ENCODE results near the gene RSF1. TPM values are rescaled to one million over a fixed set of nuclear protein-coding genes. Genes with fewer than 3 reads are reported as not detected.

Gene RSF1
- total RNA-seq, 4 donors from 2014 or later, result 42.6 to 58.6 (median 49.4) TPM

DNA sequence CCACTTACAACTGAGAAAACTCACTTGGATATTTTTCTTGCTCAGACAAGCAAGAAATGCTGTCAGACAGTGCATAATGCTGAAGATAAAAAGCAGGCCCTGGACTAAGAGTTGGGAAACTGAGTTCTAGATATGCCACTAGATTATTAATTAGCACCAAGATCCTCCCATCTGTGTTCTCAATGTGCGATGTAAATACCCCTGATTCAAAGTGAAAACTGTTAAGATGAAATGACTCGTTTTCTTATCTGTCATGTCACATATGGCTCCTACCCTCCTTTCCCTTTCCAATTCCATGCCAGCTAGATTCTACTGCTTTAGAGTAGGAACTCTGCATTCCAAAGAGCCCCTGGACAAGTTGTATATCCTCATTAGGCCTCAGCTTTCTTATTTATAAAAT lies 94.0 kb downstream of the RSF1 start:
- TF ChIP-seq, protein P1, sequence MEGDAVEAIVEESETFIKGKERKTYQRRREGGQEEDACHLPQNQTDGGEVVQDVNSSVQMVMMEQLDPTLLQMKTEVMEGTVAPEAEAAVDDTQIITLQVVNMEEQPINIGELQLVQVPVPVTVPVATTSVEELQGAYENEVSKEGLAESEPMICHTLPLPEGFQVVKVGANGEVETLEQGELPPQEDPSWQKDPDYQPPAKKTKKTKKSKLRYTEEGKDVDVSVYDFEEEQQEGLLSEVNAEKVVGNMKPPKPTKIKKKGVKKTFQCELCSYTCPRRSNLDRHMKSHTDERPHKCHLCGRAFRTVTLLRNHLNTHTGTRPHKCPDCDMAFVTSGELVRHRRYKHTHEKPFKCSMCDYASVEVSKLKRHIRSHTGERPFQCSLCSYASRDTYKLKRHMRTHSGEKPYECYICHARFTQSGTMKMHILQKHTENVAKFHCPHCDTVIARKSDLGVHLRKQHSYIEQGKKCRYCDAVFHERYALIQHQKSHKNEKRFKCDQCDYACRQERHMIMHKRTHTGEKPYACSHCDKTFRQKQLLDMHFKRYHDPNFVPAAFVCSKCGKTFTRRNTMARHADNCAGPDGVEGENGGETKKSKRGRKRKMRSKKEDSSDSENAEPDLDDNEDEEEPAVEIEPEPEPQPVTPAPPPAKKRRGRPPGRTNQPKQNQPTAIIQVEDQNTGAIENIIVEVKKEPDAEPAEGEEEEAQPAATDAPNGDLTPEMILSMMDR (IDR thresholded peaks at IDR 0.05; ENCODE audit: low read depth), result no peak

DNA sequence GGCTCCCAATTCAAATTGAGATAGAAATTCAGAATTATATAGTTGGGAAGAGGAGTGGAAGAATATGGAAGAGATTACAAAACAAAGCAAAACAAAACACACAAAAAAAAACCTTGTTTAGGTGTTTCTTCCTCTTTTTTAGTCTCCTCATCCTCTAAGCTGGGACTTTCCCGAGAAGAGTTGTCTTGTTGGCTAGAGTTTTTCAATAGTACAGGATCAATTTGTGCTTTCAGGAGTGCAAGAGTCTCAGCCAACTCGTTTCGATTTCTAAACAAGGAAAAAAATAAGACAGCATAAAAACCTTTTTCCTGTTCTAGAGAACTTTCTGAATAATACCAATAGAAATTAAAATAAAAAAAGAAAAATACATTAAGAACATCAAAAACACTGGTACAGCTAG lies 95.1 kb downstream of the RSF1 start:
- TF ChIP-seq, protein P1 (IDR thresholded peaks at IDR 0.05; ENCODE audit: low read depth), result no peak

DNA sequence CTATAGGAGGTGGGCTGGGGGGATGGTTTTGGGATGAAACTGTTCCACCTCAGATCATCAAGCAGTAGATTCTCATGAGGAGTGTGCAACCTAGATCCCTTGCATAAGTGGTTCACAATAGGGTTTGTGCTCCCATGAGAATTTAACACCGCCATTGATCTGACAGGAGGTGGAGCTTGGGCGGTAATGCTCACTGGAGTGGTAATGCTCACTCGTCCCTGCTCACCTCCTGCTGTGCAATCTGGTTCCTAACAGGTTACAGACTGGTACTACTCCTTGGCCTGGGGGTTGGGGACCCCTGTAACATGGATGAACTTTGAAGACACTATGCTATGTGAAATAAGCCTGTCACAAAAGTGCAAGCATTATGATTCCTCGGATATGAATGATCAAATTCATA lies 95.9 kb downstream of the RSF1 start:
- TF ChIP-seq, protein P1 (IDR thresholded peaks at IDR 0.05; ENCODE audit: low read depth), result no peak

DNA sequence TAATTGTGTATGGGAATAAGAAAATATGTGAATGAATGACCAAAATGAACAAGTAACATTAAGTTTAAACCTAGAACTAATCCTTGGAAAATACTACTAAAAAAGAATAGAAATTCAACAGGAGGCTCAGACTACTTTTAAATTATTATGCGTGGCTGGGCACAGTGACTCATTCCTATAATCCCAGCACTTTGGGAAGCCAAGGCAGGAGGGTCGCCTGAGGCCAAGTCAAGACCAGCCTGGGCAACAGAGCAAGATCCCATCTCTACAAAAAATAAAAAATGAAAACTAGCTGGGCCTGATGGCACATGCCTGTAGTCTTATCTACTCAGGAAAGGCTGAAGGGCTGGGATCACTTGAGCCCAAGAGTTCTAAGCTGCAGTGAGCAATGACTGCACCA lies 97.5 kb downstream of the RSF1 start:
- TF ChIP-seq, protein P1 (IDR thresholded peaks at IDR 0.05; ENCODE audit: low read depth), result no peak

DNA sequence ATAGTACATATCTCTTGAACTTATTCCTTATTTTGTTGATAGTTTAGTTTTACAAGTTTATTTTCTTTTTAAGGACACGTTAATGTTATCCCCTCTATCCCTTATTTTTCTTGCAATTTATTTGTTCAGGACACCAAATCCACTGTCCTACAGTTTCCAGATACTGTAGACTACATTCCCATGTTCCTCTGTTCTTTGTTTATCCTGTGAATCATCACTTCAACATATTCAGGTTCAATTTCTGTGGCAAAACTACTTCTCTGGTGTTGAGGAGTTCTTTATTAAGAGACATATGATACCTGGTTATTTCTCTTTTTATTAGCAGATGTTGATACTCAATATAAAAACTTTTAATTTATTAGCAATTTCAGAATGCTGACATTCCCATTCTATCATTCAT lies 110.2 kb downstream of the RSF1 start:
- TF ChIP-seq, protein P1 (IDR thresholded peaks at IDR 0.05; ENCODE audit: low read depth), result no peak

DNA sequence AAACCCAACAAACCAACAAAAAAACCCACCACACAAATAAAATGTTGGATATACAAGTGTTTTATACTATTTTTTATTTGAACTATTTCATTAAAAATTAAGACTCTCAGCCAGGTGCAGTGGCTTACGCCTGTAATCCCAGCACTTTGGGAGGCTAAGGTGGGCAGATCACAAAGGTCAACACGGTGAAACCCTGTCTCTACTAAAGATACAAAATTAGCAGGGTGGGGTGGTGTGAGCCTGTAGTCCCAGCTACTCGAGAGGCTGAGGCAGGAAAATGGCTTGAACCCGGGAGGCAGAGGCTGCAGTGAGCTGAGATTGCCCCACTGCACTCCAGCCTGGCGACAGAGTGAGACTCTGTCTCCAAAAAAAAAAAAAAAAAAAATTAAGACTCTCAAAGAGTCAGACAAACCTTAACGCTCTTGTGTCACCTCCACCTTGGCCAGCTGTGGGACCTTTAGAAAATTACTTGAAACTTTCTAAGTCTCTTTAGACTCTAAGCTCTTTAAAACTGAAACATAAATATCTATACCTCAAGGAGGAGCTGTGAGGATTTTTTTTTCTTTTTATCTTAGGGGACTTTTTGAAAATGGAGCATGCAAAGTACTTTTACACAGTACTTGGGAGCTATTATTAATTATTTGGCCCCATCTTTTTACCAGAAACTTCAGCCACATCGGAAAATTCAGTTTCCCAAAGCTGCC lies 114.5 kb downstream of the RSF1 start:
- TF ChIP-seq, protein P1 (IDR thresholded peaks at IDR 0.05; ENCODE audit: low read depth), result no peak

DNA sequence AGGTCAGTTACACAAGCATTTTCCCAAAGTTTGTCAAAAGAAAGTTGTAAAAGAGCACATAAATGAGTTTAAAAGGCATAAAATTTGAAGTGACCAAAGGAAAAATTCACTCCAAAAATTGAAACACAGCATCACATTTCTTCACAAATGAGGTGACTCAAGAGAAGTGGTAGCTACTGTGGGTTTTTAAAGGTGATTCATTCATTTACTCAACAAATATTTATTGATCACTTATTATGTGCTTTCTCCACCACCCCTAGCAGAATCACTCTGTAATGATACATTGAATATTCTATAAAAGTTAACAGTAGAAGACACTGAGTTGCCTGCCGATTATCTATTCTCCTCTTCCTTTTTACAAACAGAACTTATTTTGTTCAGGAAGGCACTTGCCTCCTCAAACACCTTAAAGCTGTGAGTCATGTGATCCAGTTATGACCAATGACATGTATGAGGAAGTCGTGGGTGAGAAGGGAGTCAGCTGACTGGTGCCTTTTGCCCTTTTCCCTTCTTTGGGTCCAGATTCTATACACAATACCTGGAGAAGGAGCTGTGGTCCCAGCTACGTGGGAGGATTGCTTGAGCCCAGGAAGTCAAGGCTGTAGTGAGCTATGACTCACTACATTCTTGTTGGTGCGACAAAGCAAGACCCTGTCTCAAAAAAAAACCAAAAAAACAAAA lies 115.2 kb downstream of the RSF1 start:
- TF ChIP-seq, protein P1 (IDR thresholded peaks at IDR 0.05; ENCODE audit: low read depth), result no peak

Data from subcutaneous adipose tissue (tissue), 4 donors.